ENCODE data around the gene SLC22A2.

DNA sequence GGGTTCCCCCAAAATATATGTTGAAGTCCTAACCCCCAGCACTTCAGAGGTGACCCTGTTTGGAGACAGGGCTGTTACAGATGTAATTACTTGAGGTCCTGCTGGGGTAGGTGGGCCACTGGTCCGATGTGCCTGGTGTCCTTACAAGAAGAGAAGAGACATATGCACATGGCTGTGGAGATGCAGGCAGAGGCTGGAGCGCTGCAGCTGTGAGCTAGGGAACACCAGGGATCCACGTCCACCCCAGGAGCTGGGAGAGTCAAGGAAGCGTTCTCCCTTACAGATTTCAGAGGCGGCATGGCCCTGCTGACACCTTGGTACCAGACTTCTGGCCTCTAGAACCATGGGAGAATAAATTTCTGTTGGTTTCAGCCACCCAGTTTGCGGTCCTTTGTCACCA lies 11.7 kb upstream of the SLC22A2 start:
- TF ChIP-seq NR2F2 (IDR thresholded peaks at IDR 0.05) (no peak), CTCF (IDR thresholded peaks at IDR 0.05; ENCODE audit: low read depth, low read length, missing input control) (no peak), YY1 (IDR thresholded peaks at IDR 0.05) (no peak), SP1 (IDR thresholded peaks at IDR 0.05) (no peak), RAD21 (IDR thresholded peaks at IDR 0.05) (no peak), MAX (IDR thresholded peaks at IDR 0.05) (no peak)
- TF ChIP-seq, protein P1, sequence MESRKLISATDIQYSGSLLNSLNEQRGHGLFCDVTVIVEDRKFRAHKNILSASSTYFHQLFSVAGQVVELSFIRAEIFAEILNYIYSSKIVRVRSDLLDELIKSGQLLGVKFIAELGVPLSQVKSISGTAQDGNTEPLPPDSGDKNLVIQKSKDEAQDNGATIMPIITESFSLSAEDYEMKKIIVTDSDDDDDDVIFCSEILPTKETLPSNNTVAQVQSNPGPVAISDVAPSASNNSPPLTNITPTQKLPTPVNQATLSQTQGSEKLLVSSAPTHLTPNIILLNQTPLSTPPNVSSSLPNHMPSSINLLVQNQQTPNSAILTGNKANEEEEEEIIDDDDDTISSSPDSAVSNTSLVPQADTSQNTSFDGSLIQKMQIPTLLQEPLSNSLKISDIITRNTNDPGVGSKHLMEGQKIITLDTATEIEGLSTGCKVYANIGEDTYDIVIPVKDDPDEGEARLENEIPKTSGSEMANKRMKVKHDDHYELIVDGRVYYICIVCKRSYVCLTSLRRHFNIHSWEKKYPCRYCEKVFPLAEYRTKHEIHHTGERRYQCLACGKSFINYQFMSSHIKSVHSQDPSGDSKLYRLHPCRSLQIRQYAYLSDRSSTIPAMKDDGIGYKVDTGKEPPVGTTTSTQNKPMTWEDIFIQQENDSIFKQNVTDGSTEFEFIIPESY (IDR thresholded peaks at IDR 0.05), result no peak
- TF ChIP-seq, protein P2, sequence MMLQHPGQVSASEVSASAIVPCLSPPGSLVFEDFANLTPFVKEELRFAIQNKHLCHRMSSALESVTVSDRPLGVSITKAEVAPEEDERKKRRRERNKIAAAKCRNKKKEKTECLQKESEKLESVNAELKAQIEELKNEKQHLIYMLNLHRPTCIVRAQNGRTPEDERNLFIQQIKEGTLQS (IDR thresholded peaks at IDR 0.05), result no peak

Measured in liver (tissue), 3 donors.